GM10248 (cell line): Measurements from ENCODE around the gene HSPA12A.

Experiments
- CTCF ChIA-PET: fragments of 300-600 bp; sonication (Branson Sonifier 250); formaldehyde crosslinking; extraction: SDS; loops from one replicate; lab custom pipeline; 2021; ENCODE audit warnings: antibody characterized with exemption; lab: Yijun Ruan, JAX
- POLR2A ChIA-PET: fragments of 350-650 bp; sonication (Branson Sonifier 250); formaldehyde crosslinking; extraction: SDS; loops from one replicate; lab custom pipeline; 2020; ENCODE audit warnings: antibody characterized with exemption; lab: Yijun Ruan, JAX
- DNase-seq: peaks from one replicate; pipeline ENCODE4 v3.0.0; 2012; ENCODE audit errors: extremely low spot score
- CTCF ChIP-seq: IDR thresholded peaks from 2 replicates; pipeline ENCODE4 v1.5.1; 2012; ENCODE audit warnings: mild to moderate bottlenecking, low read depth; ENCODE audit errors: extremely low read depth, missing control alignments, control extremely low read depth

The HSPA12A gene

GRCh38 chr10:116742367-116743265 is at the start of gene HSPA12A:
HSPA12A (minus strand) TSS chr10:116742566; CDS start chr10:116742469, 97 bp downstream.
- CTCF ChIA-PET, result interaction anchor here (1.0 kb wide), 1 partner anchor 17 kb away, joined by 3 read pairs; no protein-coding TSS in a partner anchor
- DNase-seq, result peak; percentile 88

DNA sequence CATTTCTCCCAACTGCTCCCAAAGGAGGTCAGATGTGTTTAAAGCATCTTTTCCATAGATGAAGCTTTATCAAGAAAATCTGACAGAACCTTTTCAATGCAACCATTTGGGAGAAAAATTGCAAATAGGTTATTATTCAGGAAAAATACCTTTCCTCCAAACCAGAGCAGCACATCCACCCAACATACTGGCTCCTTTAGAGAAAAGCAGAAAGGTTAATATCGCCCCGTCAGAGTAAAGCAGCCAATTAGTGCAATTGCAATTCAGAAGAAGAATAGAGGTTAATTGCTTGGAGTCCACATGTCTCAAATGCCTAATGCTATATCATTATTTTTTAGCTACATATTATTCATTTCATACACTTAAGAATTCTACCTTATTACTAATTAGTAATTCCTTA is 48.9 kb upstream of the HSPA12A start:
- no peak for TF ChIP-seq CTCF
- CTCF ChIA-PET, result interaction anchor here (1.6 to 10.5 kb wide), 2 partner anchors 10 to 381 kb away, joined by 5 to 130 read pairs; no protein-coding TSS in a partner anchor
- DNase-seq, result no peak
- POLR2A ChIA-PET, result no interaction called here

More at GRCh38 chr10:116742367-116743265, at the start of gene HSPA12A:
- POLR2A ChIA-PET, result no interaction called here
- no peak for TF ChIP-seq CTCF

GRCh38 chr10:116787893-116788665 is 45.7 kb upstream of the HSPA12A start:
- DNase-seq, result peak; percentile 69
- ChIA-PET CTCF (interaction anchor here (0.6 to 10.5 kb wide), 46 partner anchors 11 to 1432 kb away, joined by 3 to 130 read pairs (median 4); partner anchors contain the start of genes ENO4 and KCNK18), POLR2A (no interaction called here)
- peak; percentile 96 for TF ChIP-seq CTCF

GRCh38 chr10:116787053-116787659 is 44.8 kb upstream of the HSPA12A start:
- ChIA-PET CTCF (interaction anchor here (0.6 to 10.5 kb wide), 27 partner anchors 10 to 1431 kb away, joined by 3 to 130 read pairs (median 6); partner anchors contain the start of gene KCNK18), POLR2A (no interaction called here)
- DNase-seq, result no peak
- no peak for TF ChIP-seq CTCF

DNA sequence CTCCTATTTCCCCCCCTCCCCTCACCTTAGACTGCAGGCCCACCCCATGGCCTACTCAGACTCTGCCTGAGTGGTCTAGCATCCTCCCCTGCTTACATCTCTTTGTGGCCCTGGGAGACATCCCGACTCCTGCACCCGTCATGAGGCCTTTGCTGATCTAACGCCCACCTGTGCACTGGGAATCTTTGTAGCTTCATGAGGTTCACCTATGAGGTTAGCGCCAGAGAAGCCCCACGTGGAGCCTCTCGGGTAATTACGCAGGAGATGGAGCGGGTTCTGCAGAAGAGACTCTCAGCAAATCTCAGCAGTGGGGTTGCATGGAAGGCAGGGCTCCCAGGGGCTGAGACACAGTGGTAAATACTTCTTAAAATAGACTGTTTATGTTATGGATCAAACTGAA is 43.5 kb upstream of the HSPA12A start:
- ChIA-PET CTCF (interaction anchor here (4.4 to 10.5 kb wide), 3 partner anchors 13 to 386 kb away, joined by 76 to 130 read pairs (median 96); no protein-coding TSS in a partner anchor), POLR2A (no interaction called here)
- DNase-seq, result no peak
- no peak for TF ChIP-seq CTCF
